ENCODE results near the gene TNFRSF14.

- no peak for TF ChIP-seq CEBPB (IDR thresholded peaks at IDR 0.05)
- no peak for TF ChIP-seq USF1 (IDR thresholded peaks at IDR 0.05)
- TF ChIP-seq EP300 (IDR thresholded peaks at IDR 0.05; ENCODE audit: borderline replicate concordance) = no peak
- no peak for TF ChIP-seq TAF1 (IDR thresholded peaks at IDR 0.05; ENCODE audit: low read depth)
- no peak for TF ChIP-seq REST (IDR thresholded peaks at IDR 0.05; ENCODE audit: low read depth)
These were observed 15.2 kb downstream of the TNFRSF14 start for GRCh38 chr1:2571348-2571747.
